Endothelial cell of umbilical vein (primary cell): ENCODE data around the gene PLSCR2. TPM values are rescaled to one million over a fixed set of nuclear protein-coding genes. Genes with fewer than 3 reads are reported as not detected.

Experiments
- BruUV-seq: library from RNA; stranded (reverse); fragments of 400-500 nt; replicated peaks from 2 replicates; lab custom pipeline; 2021; lab: Mats Ljungman, UMichigan
- CTCF ChIA-PET: fragments of 300-600, 350-600 bp; sonication (Branson Sonifier 250); formaldehyde crosslinking; loops from one replicate; lab custom pipeline; 2021; ENCODE audit warnings: antibody characterized with exemption, inconsistent platforms; lab: Charles Lee
- POLR2A ChIA-PET: fragments of 300-600, 350-600 bp; sonication (Branson Sonifier 250); formaldehyde crosslinking; loops from one replicate; lab custom pipeline; 2021; ENCODE audit warnings: antibody characterized with exemption, inconsistent platforms; lab: Charles Lee
- DNase-seq: peaks from one replicate; pipeline ENCODE4 v3.0.0-alpha.2; 2011; ENCODE audit warnings: low read depth, low spot score
- FAIRE-seq: peaks from 2 replicates; lab custom pipeline; 2011; peaks lifted over from hg19 to GRCh38; lab: Jason Lieb, UNC
- H2AFZ ChIP-seq: 2 replicates; pipeline ENCODE4 v1.6.0; 2012; ENCODE audit warnings: low read depth, low read length, control low read depth, inconsistent platforms
- H3K27ac ChIP-seq: 2 replicates; pipeline ENCODE4 v1.5.1; 2011; ENCODE audit warnings: low read depth, mild to moderate bottlenecking, control low read depth, low read length, moderate library complexity; ENCODE audit not compliant: insufficient read depth
- H3K27me3 ChIP-seq, 2 experiments: 2 replicates each; pipeline versions ENCODE4 v1.6.0 to v1.6.1; 2011; ENCODE audit warnings: low read length in 2 of 2, mixed read lengths in 1 of 2; ENCODE audit not compliant: control insufficient read depth in 2 of 2, insufficient read depth in 2 of 2
- H3K36me3 ChIP-seq, 2 experiments: 2 replicates in 1 of 2; 3 replicates in 1 of 2; pipeline ENCODE4 v1.5.1; 2011; ENCODE audit warnings: low read length in 2 of 2, mild to moderate bottlenecking in 1 of 2, moderate library complexity in 1 of 2; ENCODE audit not compliant: control insufficient read depth in 2 of 2, insufficient read depth in 2 of 2; ENCODE audit errors: extremely low read depth in 1 of 2
- H3K4me1 ChIP-seq: 3 replicates; pipeline ENCODE4 v1.5.1; 2011; ENCODE audit warnings: mild to moderate bottlenecking, low read length; ENCODE audit not compliant: control insufficient read depth, insufficient read depth; ENCODE audit errors: extremely low read depth
- H3K4me2 ChIP-seq: 2 replicates; pipeline ENCODE4 v1.6.1; 2011; ENCODE audit warnings: low read length, control low read depth, mixed read lengths; ENCODE audit not compliant: insufficient read depth
- H3K4me3 ChIP-seq, 3 experiments: fragments of 200-600 bp in 1 of 3; sonication (generic), shearing (Covaris generic) in 1 of 3; replicated peaks in 1 of 3; 2 replicates each; pipeline ENCODE4 v1.5.1; 2011 to 2016; ENCODE audit warnings: control low read depth in 3 of 3, low read length in 3 of 3, mild to moderate bottlenecking in 2 of 3, inconsistent platforms in 1 of 3, low read depth in 1 of 3, moderate library complexity in 1 of 3; ENCODE audit not compliant: insufficient read depth in 1 of 3
- H3K79me2 ChIP-seq: 2 replicates; pipeline ENCODE4 v1.6.0; 2012; ENCODE audit warnings: low read length, inconsistent platforms; ENCODE audit not compliant: control insufficient read depth, insufficient read depth
- H3K9ac ChIP-seq: replicated peaks from 2 replicates; pipeline ENCODE3; 2011; ENCODE audit warnings: low read length, control low read depth; ENCODE audit not compliant: insufficient read depth; ENCODE audit errors: extremely low read depth
- H3K9me1 ChIP-seq: replicated peaks from 3 replicates; pipeline ENCODE4 v1.6.0; 2011; ENCODE audit warnings: mild to moderate bottlenecking, low read length; ENCODE audit not compliant: control insufficient read depth, insufficient read depth; ENCODE audit errors: extremely low read depth
- H3K9me3 ChIP-seq: replicated peaks from 2 replicates; pipeline ENCODE4 v1.5.1; 2012; ENCODE audit warnings: low read length, inconsistent platforms; ENCODE audit not compliant: control insufficient read depth, insufficient read depth
- H4K20me1 ChIP-seq: replicated peaks from 2 replicates; pipeline ENCODE3; 2011; ENCODE audit warnings: mild to moderate bottlenecking, low read length; ENCODE audit not compliant: control insufficient read depth, insufficient read depth; ENCODE audit errors: extremely low read depth
- CTCF ChIP-seq, 2 donors: IDR thresholded peaks; 1 replicate in 1 of 2; 2 replicates in 1 of 2; pipeline ENCODE4 v1.5.1; 2011; ENCODE audit warnings: low read length in 2 of 2, mild to moderate bottlenecking in 2 of 2, moderate library complexity in 2 of 2, control low read depth in 1 of 2, inconsistent platforms in 1 of 2, low read depth in 1 of 2; ENCODE audit not compliant: insufficient read depth in 1 of 2; ENCODE audit errors: extremely low read depth in 1 of 2
- EZH2 ChIP-seq: IDR thresholded peaks from 2 replicates; pipeline ENCODE4 v1.6.1; 2012; ENCODE audit warnings: borderline replicate concordance, low read depth, mild to moderate bottlenecking, moderate library complexity, low read length, inconsistent platforms; ENCODE audit not compliant: severe bottlenecking
- FOS ChIP-seq: IDR thresholded peaks from 2 replicates; pipeline ENCODE4 v1.6.1; 2011; ENCODE audit warnings: mild to moderate bottlenecking, low read length, moderate library complexity, borderline replicate concordance; ENCODE audit not compliant: insufficient read depth
- GATA2 ChIP-seq: IDR thresholded peaks from 2 replicates; pipeline ENCODE4 v1.7.0; 2011; ENCODE audit warnings: low read depth, mild to moderate bottlenecking, moderate library complexity, mixed read lengths, low read length; ENCODE audit not compliant: insufficient read length, insufficient read depth
- JUN ChIP-seq: IDR thresholded peaks from 2 replicates; pipeline ENCODE4 v1.6.1; 2011; ENCODE audit warnings: borderline replicate concordance, low read depth; ENCODE audit not compliant: insufficient read length, insufficient read depth
- MAX ChIP-seq: IDR thresholded peaks from 2 replicates; pipeline ENCODE4 v1.6.1; 2011; ENCODE audit not compliant: insufficient read depth, insufficient read length
- MYC ChIP-seq: IDR thresholded peaks from one replicate; pipeline ENCODE4 v1.6.1; 2011; ENCODE audit warnings: mild to moderate bottlenecking, low read depth, low read length
- POLR2A ChIP-seq: IDR thresholded peaks from 2 replicates; pipeline ENCODE4 v1.6.1; 2012; ENCODE audit warnings: low read depth, mild to moderate bottlenecking, control low read depth, low read length
- POLR2AphosphoS5 ChIP-seq: IDR thresholded peaks from 2 replicates; pipeline ENCODE4 v1.6.1; 2012; ENCODE audit warnings: low read depth, mild to moderate bottlenecking, control low read depth, low read length, moderate library complexity; ENCODE audit not compliant: insufficient read depth
- dilution Hi-C: fragments of 300-500 bp; cut with MboI; formaldehyde crosslinking; loops from one replicate; pipeline ENCODE4 v1.15.0; 2019; ENCODE audit warnings: low sequenced_read_pairs; ENCODE audit not compliant: extremely low pct_ligation_motif_present
- intact Hi-C: fragments of 100-400 bp; cut with micrococcal nuclease; formaldehyde crosslinking; loops from one replicate; pipeline ENCODE4 v1.10.0; 2022
- polyA plus RNA-seq, 4 experiments: library from polyadenylated mRNA; depleted of rRNA in 3 of 4; stranded (reverse) in 3 of 4; unstranded in 1 of 4; fragments of >200 nt; gene quantifications; 2 replicates each; pipeline versions ENCODE4 v1.2.1 to v1.2.3, GENCODE V29; 2011 to 2012; ENCODE audit warnings: missing spikeins in 1 of 4
- total RNA-seq: library from RNA; stranded (reverse); gene quantifications from 2 replicates; pipeline ENCODE4 v1.2.3, GENCODE V29; 2021

The PLSCR2 gene
- total and polyA plus RNA-seq, 2 donors (not counting 3 experiments of a cell fraction or from before 2014, with no cell fraction given): not detected

- Histone ChIP-seq H3K4me3 (no peak overlapping the region), H3K4me1 (no peaks in the 10 kb centered on the region), H3K4me2 (no peak overlapping the region), H3K9ac (no peak overlapping the region), H3K9me3 (no peaks in the 10 kb centered on the region), H4K20me1 (no peaks in the 10 kb centered on the region), H3K9me1 (no peaks in the 10 kb centered on the region), H3K79me2 (no peaks in the 10 kb centered on the region), H2AFZ (no peak overlapping the region), H3K36me3 (no peaks in the 10 kb centered on the region), H3K27me3 (no peaks in the 10 kb centered on the region), H3K27ac (no peak overlapping the region)
- BruUV-seq: no TSS peak
- FAIRE-seq (no peak), DNase-seq (no peak)
- intact Hi-C loops: no loop called here
- dilution Hi-C loops: no loop called here
- POLR2A ChIA-PET: no interaction called here
- TF ChIP-seq MAX (no peak), POLR2AphosphoS5 (no peak), CTCF (IDR thresholded peaks at IDR 0.05; ENCODE audit: extremely low read depth in 1 of 2, insufficient read depth in 1 of 2, low read depth in 1 of 2, low read length in 2 of 2) (no peak), FOS (no peak), EZH2 (no peak), GATA2 (no peak), POLR2A (no peak), MYC (no peak), JUN (no peak)
- CTCF ChIA-PET: interaction anchor here (1.0 kb wide), 1 partner anchor 73 kb away, joined by 3 read pairs; no protein-coding TSS in a partner anchor
These were observed 20.3 kb downstream of the PLSCR2 start for GRCh38 chr3:146449076-146449475.
